ENCODE results near the gene NPAS1.

The NPAS1 gene

GRCh38 chr19:47044946-47045866, 25.6 kb downstream of the NPAS1 start:
- Histone ChIP-seq H3K27me3 (ENCODE audit: control insufficient read depth, low read length) (no peaks in the 10 kb centered on the region), H4K20me1 (ENCODE audit: control insufficient read depth, insufficient read depth, low read depth, low read length) (no peaks in the 10 kb centered on the region), H3K36me3 (ENCODE audit: control insufficient read depth, low read length) (peaks cover 10% of the 10 kb centered on the region), H3K9me3 (ENCODE audit: control insufficient read depth, insufficient read depth, low read length) (peaks cover 2% of the 10 kb centered on the region; the same call in 1 of the 2 replicates), H3F3A (ENCODE audit: control insufficient read depth, insufficient read depth) (no peaks in the 10 kb centered on the region), H3K4me3 (ENCODE audit: low read length) (no peak overlapping the region), H3K4me1 (ENCODE audit: control insufficient read depth, low read length) (peaks cover 10% of the 10 kb centered on the region), H3K79me2 (ENCODE audit: control insufficient read depth, low read length) (peaks cover 26% of the 10 kb centered on the region), H3K27ac (ENCODE audit: low read depth, low read length) (no peak overlapping the region), H3K4me2 (ENCODE audit: low read length) (no peak overlapping the region), H3K9me2 (replicated peaks; ENCODE audit: control insufficient read depth, low read length) (no peaks in the 10 kb centered on the region)
- no peak for TF ChIP-seq EZH2phosphoT487 (IDR thresholded peaks at IDR 0.05; ENCODE audit: borderline replicate concordance, low read length)
- no peak for TF ChIP-seq CTCF (IDR thresholded peaks at IDR 0.05; ENCODE audit: low read depth, low read length, poor library complexity, severe bottlenecking)

DNA sequence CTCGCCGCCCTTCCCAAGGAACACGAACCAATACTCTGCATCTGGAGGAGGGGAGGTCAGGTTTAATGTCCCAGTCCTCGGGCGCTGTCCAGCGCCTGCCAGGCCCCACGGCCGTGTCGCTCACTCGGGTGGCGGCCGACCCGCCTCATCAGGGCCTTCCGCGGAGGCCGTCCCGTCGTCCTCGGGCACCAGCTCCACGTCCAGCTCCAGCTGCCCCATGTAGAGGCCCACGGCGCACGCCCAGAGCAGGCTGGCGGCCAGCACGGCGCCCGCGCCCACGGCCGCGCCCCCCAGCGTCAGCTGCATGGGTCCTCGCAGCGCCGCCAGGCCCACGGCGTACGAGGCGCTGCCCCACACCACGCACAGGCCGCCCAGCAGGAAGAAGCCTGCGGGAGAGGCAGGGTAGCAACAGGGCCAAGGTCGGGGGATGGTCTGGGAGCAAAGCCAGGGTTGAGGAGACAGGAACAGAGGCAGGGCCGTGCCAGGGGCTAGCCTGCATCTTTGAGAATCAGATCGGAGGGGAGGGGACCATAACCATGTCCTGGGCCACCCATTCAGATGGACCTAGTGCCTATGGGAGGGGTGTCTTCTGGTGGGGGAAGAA, 26.3 kb downstream of the NPAS1 start:
- Histone ChIP-seq H3K36me3 (ENCODE audit: control insufficient read depth, low read length) (peaks cover 10% of the 10 kb centered on the region), H3K9me2 (replicated peaks; ENCODE audit: control insufficient read depth, low read length) (no peaks in the 10 kb centered on the region), H3K27ac (ENCODE audit: low read depth, low read length) (no peak overlapping the region), H3F3A (ENCODE audit: control insufficient read depth, insufficient read depth) (no peaks in the 10 kb centered on the region), H3K4me2 (ENCODE audit: low read length) (no peak overlapping the region), H4K20me1 (ENCODE audit: control insufficient read depth, insufficient read depth, low read depth, low read length) (no peaks in the 10 kb centered on the region), H3K4me3 (ENCODE audit: low read length) (no peak overlapping the region), H3K79me2 (ENCODE audit: control insufficient read depth, low read length) (peaks cover 26% of the 10 kb centered on the region), H3K27me3 (ENCODE audit: control insufficient read depth, low read length) (no peaks in the 10 kb centered on the region), H3K4me1 (ENCODE audit: control insufficient read depth, low read length) (peaks cover 10% of the 10 kb centered on the region), H3K9me3 (ENCODE audit: control insufficient read depth, insufficient read depth, low read length) (peaks cover 2% of the 10 kb centered on the region; the same call in 1 of the 2 replicates)
- TF ChIP-seq CTCF (IDR thresholded peaks at IDR 0.05; ENCODE audit: low read depth, low read length, poor library complexity, severe bottlenecking) = no peak
- TF ChIP-seq EZH2phosphoT487 (IDR thresholded peaks at IDR 0.05; ENCODE audit: borderline replicate concordance, low read length) = no peak

GRCh38 chr19:47047272-47047762, 27.7 kb downstream of the NPAS1 start:
- H3F3A ChIP-seq (ENCODE audit: control insufficient read depth, insufficient read depth) = no peaks in the 10 kb centered on the region
- no peaks in the 10 kb centered on the region for H3K9me2 ChIP-seq (replicated peaks; ENCODE audit: control insufficient read depth, low read length)
- no peaks in the 10 kb centered on the region for H4K20me1 ChIP-seq (ENCODE audit: control insufficient read depth, insufficient read depth, low read depth, low read length)
- H3K79me2 ChIP-seq (ENCODE audit: control insufficient read depth, low read length) = peaks cover 26% of the 10 kb centered on the region
- H3K4me2 ChIP-seq (ENCODE audit: low read length) = peak overlapping the region; percentile 71
- no peaks in the 10 kb centered on the region for H3K27me3 ChIP-seq (ENCODE audit: control insufficient read depth, low read length)
- peak overlapping the region; percentile 80 for H3K4me3 ChIP-seq (ENCODE audit: low read length)
- H3K9me3 ChIP-seq (ENCODE audit: control insufficient read depth, insufficient read depth, low read length) = peaks cover 2% of the 10 kb centered on the region; the same call in 1 of the 2 replicates
- no peak for TF ChIP-seq CTCF (IDR thresholded peaks at IDR 0.05; ENCODE audit: low read depth, low read length, poor library complexity, severe bottlenecking)
- no peak for TF ChIP-seq EZH2phosphoT487 (IDR thresholded peaks at IDR 0.05; ENCODE audit: borderline replicate concordance, low read length)
- no peak overlapping the region for H3K27ac ChIP-seq (ENCODE audit: low read depth, low read length)
- H3K36me3 ChIP-seq (ENCODE audit: control insufficient read depth, low read length) = peaks cover 8% of the 10 kb centered on the region
- peaks cover 10% of the 10 kb centered on the region for H3K4me1 ChIP-seq (ENCODE audit: control insufficient read depth, low read length)

All from DOHH2 (cell line).